ENCODE results near the gene ESYT2. TPM values are rescaled to one million over a fixed set of nuclear protein-coding genes. Genes with fewer than 3 reads are reported as not detected.

Gene ESYT2
- total and polyA plus RNA-seq, 2 of the 4 experiments (the other 2 are of a cell fraction), result 26.7 to 69.9 TPM

DNA sequence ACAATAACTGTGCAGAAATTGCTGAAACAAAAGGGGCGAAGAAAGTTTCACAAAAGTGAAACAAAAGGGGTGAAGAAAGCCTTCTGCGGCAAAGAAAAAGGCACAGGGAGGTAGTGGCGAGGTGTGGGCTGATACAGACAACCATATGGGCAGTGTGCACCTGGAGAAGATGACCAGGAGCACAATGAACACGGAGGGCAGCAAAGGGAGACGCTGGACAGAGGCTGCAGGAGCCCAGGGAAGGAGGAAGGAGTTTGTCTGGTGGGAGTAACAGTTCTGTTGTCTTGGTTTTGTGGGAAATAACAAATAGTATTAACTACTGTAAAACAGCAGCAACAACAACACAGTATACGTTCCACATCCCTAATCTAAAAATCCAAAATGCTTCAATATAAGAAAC lies 42.4 kb downstream of the ESYT2 start:
- Histone ChIP-seq H3K4me1 (ENCODE audit: control insufficient read depth, insufficient read depth, low read length) (peaks cover 4% of the 10 kb centered on the region), H3K4me2 (ENCODE audit: low read depth, low read length) (no peak overlapping the region), H4K91ac (ENCODE audit: insufficient read depth, low read depth, low read length) (peak overlapping the region; percentile 21; the same call in 1 of the 2 replicates), H3K18ac (ENCODE audit: low read depth, low read length) (no peak overlapping the region; the same call in 1 of the 2 replicates), H2BK120ac (ENCODE audit: low read depth, low read length) (no peak overlapping the region), H3K14ac (replicated peaks; ENCODE audit: low read depth, low read length) (no peak overlapping the region; the same call in 1 of the 2 replicates), H2AFZ (replicated peaks; ENCODE audit: low read length, poor library complexity) (no peak overlapping the region), H2AK5ac (ENCODE audit: low read depth, low read length) (peak overlapping the region; percentile 20; the same call in 1 of the 2 replicates), H2BK15ac (ENCODE audit: low read depth, low read length) (no peak overlapping the region), H2BK5ac (ENCODE audit: low read depth, low read length, poor library complexity, severe bottlenecking) (no peak overlapping the region), H2BK20ac (ENCODE audit: low read depth, low read length) (no peak overlapping the region), H3K27ac (ENCODE audit: insufficient read depth, low read length) (no peak overlapping the region; the same call in 1 of the 2 replicates), H3K27me3 (ENCODE audit: control insufficient read depth, insufficient read depth, low read length) (no peaks in the 10 kb centered on the region), H3K9me3 (ENCODE audit: control insufficient read depth, insufficient read depth, low read length) (no peaks in the 10 kb centered on the region), H2AK9ac (replicated peaks; ENCODE audit: low read depth, low read length, poor library complexity) (no peak overlapping the region), H3K56ac (ENCODE audit: extremely low read depth, insufficient read depth, low read length) (no peak overlapping the region), H4K5ac (ENCODE audit: low read depth, low read length) (no peak overlapping the region), H3K79me1 (ENCODE audit: low read depth in 1 of 2, low read length in 2 of 2) (peaks cover 0 to 13% of the 10 kb centered on the region in 2 experiments; a peak in 3 of 4 replicates), H4K8ac (ENCODE audit: low read depth in 2 of 2, low read length in 2 of 2) (peak overlapping the region in 1 of 2 experiments; percentile 2; a peak in 1 of 4 replicates), H3K4me3 (ENCODE audit: insufficient read depth, low read depth, low read length) (no peak overlapping the region), H3K9me1 (ENCODE audit: insufficient read depth, low read length) (peaks cover 12% of the 10 kb centered on the region; the same call in 1 of the 2 replicates), H3K36me3 (ENCODE audit: control insufficient read depth, insufficient read depth, low read length) (peaks cover 32% of the 10 kb centered on the region), H3K23ac (ENCODE audit: low read depth, low read length) (no peak overlapping the region), H4K20me1 (ENCODE audit: insufficient read depth, low read length) (no peaks in the 10 kb centered on the region), H3K4ac (ENCODE audit: low read depth, low read length) (0 out of 2 replicates have a peak overlapping the region, but pooled peaks have one; percentile 26), H3K9ac (ENCODE audit: low read depth, low read length) (no peak overlapping the region)
- CTCF ChIA-PET, result no interaction called here
- DNase-seq, result no peak
- POLR2A ChIA-PET (ENCODE audit: unreplicated experiment), result no interaction called here
- 100% methylated on average over 1 of the region's 6 CpGs; no CpG with 5 or more reads in 1 of the 2 experiments for WGBS, 2 experiments (ENCODE audit: extremely low coverage in 2 of 2, insufficient read length in 1 of 2)
- intact Hi-C loops (cut with micrococcal nuclease), result no loop called here
- dilution Hi-C loops (cut with HindIII; ENCODE audit: low sequenced_read_pairs, unreplicated experiment), result no loop called here
- TF ChIP-seq CHD1 (IDR thresholded peaks at IDR 0.05; ENCODE audit: low read depth, low read length) (no peak), NFE2L2 (IDR thresholded peaks at IDR 0.05; ENCODE audit: low read depth, low read length) (no peak), BHLHE40 (IDR thresholded peaks at IDR 0.05; ENCODE audit: low read depth, low read length) (no peak), SMC3 (IDR thresholded peaks at IDR 0.05; ENCODE audit: low read depth, low read length) (no peak), MAZ (IDR thresholded peaks at IDR 0.05; ENCODE audit: borderline replicate concordance, low read depth, low read length) (no peak), FOS (IDR thresholded peaks at IDR 0.05; ENCODE audit: low read depth, low read length) (no peak), RFX5 (IDR thresholded peaks at IDR 0.05; ENCODE audit: low read depth, low read length) (no peak)
- TF ChIP-seq, protein P1, sequence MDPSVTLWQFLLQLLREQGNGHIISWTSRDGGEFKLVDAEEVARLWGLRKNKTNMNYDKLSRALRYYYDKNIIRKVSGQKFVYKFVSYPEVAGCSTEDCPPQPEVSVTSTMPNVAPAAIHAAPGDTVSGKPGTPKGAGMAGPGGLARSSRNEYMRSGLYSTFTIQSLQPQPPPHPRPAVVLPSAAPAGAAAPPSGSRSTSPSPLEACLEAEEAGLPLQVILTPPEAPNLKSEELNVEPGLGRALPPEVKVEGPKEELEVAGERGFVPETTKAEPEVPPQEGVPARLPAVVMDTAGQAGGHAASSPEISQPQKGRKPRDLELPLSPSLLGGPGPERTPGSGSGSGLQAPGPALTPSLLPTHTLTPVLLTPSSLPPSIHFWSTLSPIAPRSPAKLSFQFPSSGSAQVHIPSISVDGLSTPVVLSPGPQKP (IDR thresholded peaks at IDR 0.05; ENCODE audit: borderline replicate concordance, low read depth, low read length), result no peak
- BruUV-seq (replicated peaks), result no TSS peak
- in situ Hi-C loops (cut with MboI; ENCODE audit: low sequenced_read_pairs), result no loop called here
- ATAC-seq (ENCODE audit: low read depth), result no peak
